A549 (cell line): ENCODE results near the gene TGM6.

ENCODE experiments used
- CTCF ChIP-seq: fragments of >200 bp; sonication (Bioruptor Twin); formaldehyde crosslinking; IDR thresholded peaks from 3 replicates; pipeline ENCODE4 v1.5.1; 2016
- ESRRA ChIP-seq: fragments of 150-350 bp; IDR thresholded peaks from 2 replicates; pipeline ENCODE4 v1.6.1; 2014; ENCODE audit warnings: mild to moderate bottlenecking, low read length, borderline replicate concordance
- MAX ChIP-seq: IDR thresholded peaks from 2 replicates; pipeline ENCODE4 v1.6.1; 2012
- POLR2A ChIP-seq: IDR thresholded peaks from 2 replicates; pipeline ENCODE4 v1.6.1; 2012; ENCODE audit warnings: mild to moderate bottlenecking, low read length
- SREBF2 ChIP-seq: fragments of 450-650 bp; IDR thresholded peaks from 2 replicates; pipeline ENCODE4 v1.6.1; 2014; ENCODE audit warnings: mild to moderate bottlenecking, moderate library complexity

GRCh38 chr20:2465100-2465499, 84.4 kb downstream of the TGM6 start:
- TF ChIP-seq CTCF = no peak
- no peak for TF ChIP-seq ESRRA
- TF ChIP-seq SREBF2 = no peak
- no peak for TF ChIP-seq MAX
- TF ChIP-seq POLR2A = no peak
